Frontal cortex (tissue), 4 donors: Measurements from ENCODE around the gene IQGAP2. TPM values are rescaled to one million over a fixed set of nuclear protein-coding genes. Genes with fewer than 3 reads are reported as not detected.
"Not testable (repeated sequence)": the region's sequence is repeated elsewhere in the genome, so short reads cannot be mapped to it uniquely, and the experiment has no call there.

Experiments
- DNase-seq, 2 donors: peaks; one replicate each; pipeline ENCODE4 v3.0.0; 2012; ENCODE audit warnings: low spot score in 2 of 2
- FAIRE-seq: peaks from 2 replicates; lab custom pipeline; 2012; peaks lifted over from hg19 to GRCh38; lab: Jason Lieb, UNC
- total RNA-seq: library from RNA; depleted of rRNA; stranded (reverse); fragments of >200 nt; gene quantifications from one replicate; pipeline ENCODE4 v1.2.3, GENCODE V29; 2014
- donor health status: control.
- donor health status: control.
- donor health status: control.

The IQGAP2 gene
- total RNA-seq, 1 donor from 2014 or later = 9.4 TPM

GRCh38 chr5:76547891-76548524 lies 144.9 kb downstream of the IQGAP2 start:
- FAIRE-seq = no peak
- no peak for DNase-seq

- FAIRE-seq (no peak), DNase-seq (no peak)
These were observed 145.6 kb downstream of the IQGAP2 start for GRCh38 chr5:76548525-76549229.

- DNase-seq, FAIRE-seq: not testable (repeated sequence)
These were observed 147.8 kb downstream of the IQGAP2 start for GRCh38 chr5:76550881-76551280.

GRCh38 chr5:76552546-76552945 lies 149.5 kb downstream of the IQGAP2 start:
- no peak for FAIRE-seq
- no peak for DNase-seq

DNA sequence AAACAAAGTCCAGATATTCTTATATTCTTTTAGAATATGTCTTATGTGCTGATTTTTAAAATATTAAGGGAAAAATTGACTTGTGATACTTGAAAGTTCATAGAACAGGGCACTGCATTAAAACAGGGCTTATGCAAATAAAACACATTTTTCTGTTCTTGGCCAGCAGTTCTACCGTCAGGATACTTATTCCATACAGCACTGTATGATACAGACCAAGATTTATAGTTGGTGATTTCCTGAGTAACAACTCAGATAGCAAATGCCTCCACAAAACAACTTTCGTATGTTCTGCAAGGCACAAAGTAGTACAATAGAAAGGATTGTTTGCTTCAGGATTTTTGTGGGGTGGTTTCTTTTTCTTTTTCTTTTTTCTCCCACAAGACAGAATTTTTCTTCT lies 150.2 kb downstream of the IQGAP2 start:
- FAIRE-seq (no peak), DNase-seq (no peak)

DNA sequence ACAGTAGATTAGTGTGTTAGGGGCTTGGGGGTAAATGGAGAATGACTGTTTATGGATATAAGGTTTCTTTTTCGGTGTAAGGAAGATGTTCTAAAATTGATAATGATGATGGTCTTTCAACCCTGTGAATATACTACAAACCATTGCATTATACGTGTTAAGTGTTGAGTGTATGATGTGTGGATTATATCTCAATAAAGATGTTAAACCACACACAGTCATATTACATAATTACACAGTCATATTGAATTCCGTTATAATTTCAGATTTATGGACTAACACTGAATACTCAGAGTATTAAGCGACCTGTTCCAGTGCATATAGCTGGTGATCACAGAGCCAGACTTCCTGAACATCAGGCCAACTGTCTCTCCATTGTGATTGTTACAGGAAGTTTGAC lies 152.0 kb downstream of the IQGAP2 start:
- DNase-seq (no peak), FAIRE-seq (no peak)

DNA sequence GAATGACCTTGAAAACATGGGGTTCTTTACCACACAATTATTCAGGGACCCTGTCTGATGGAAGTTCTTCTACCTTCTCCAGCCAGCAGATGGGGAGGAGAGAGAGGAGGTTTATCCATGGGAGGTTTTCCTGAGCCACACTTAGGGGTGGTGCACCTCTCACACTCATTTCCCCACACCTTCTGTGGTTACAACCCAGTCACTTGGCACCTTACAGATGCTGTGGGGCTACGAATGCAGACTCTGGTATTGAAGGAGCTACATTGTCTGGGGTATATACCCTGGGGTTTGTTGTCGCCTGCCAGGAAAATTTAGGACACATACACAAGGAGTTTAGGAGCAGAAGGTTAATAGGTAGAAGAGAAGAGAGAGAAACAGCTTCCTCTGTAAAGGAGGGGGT lies 152.6 kb downstream of the IQGAP2 start:
- no peak for FAIRE-seq
- DNase-seq = no peak

- FAIRE-seq = no peak
- no peak for DNase-seq
These were observed 153.6 kb downstream of the IQGAP2 start for GRCh38 chr5:76556511-76557221.

DNA sequence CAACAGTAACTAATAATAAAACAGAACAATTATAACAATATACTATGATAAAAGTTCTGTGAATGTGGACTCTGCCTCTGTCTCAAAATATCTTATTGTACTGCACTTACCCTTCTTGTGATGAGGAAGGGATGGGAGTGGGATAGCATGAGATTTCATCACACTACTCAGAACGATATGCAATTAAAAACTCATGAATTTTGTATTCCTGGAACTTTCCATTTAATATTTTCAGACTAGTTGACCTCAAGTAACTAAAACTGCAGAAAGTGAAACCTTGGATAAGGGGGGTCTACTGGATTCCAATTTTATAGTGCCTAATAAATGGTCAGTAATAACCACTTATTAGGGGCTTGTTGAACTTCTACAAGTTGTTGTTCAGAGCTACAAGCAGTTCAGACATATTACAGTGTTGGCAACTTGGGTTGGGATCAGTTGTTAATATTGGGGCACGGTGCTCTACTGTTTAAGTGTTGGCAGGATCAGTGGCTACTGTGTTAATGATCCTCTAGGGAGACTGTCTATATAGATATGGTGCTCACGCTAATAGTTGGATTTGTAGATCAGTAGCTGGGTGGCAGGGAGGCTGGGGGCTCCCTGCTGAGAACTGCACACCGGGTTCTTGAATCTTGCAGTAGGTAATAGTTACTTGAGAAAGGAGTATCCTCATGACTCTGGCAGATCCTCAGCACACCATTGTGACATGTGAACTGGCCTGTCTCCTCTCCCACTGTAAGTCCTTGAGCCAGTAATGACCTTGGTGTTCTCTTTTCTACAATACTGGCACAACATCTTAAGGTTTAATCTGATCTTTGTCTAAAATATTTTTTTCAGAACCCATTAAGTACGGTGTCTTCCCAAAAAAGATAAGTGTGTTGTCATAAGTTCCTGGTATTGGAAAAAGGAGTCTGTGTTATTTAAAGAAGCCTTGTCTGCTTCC lies 158.1 kb downstream of the IQGAP2 start:
- FAIRE-seq = no peak
- no peak for DNase-seq

DNA sequence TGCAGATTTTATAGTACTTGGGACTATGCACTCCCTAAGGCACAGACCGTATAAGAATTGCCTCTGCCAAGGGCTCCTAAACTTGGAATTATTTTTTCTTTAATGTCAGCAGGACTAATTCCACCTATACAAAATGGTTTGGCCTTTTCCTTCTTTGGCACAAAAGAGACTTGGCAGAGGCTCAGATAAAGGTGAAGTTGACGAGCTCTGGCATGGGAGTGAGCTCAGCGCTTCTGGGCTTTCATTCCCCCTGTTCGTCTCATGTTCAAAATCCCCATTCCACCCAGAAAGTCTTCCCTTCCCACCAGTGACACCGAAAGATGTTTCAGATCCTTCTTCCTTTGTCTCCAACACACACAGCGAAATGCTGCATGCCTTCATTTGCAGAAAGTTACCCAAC lies 158.9 kb downstream of the IQGAP2 start:
- DNase-seq (no peak), FAIRE-seq (no peak)

DNA sequence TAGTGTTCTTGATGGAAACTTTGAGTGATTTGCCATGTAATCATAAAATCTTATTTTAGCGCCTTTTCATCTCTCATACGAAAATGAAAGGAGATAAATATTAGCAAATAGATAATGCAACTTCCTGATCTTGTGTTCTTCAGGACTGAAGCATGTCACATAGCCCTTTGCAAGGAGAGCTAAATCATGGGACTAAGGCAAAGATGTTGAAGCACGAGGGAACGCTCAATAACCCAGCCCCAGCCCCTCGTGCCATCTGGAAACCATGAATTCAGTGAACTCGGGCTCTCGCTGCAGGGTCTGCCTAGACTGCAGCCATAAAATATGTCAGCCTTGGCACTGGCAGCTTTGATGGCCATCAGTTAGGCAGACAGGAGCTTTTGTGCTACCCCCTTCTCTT lies 161.9 kb downstream of the IQGAP2 start:
- no peak for FAIRE-seq
- DNase-seq = no peak

DNA sequence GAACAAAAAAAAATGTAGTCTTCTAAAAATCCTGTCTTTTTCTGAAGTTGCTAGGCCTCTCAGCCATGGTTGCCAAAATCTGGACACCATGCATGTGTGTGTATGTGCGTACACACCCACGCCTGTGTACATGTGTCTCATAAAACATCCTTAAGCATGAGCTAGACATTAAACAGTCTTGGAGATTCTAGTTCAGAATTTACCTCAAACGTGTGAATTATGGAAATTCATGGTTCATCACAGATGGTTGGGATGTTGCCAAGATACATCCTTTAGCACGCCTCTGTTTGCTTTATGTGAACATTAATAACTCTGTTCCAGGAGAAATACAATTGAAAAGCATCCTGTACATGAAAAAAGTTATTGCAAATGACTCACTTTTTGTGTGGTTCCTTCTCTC lies 167.1 kb downstream of the IQGAP2 start:
- FAIRE-seq = no peak
- DNase-seq = no peak

DNA sequence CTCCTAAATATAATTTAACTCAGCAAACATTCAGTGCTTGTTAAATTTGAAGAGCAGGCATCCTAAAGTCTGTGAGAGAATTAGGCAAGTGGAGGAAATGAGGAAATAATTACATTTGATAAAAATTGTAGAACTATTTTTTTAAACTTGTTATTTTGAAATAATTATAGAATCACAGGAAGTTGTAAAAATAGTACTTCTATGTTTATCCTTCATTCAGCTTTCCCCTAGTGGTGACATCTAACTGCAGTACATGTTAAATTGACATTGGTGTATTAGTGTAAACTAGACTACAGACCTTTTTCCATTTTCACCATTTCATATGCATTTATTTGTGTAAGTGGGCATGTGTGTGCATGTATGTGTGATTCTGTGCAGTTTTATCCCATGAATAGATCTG lies 168.5 kb downstream of the IQGAP2 start:
- DNase-seq (no peak), FAIRE-seq (no peak)

DNA sequence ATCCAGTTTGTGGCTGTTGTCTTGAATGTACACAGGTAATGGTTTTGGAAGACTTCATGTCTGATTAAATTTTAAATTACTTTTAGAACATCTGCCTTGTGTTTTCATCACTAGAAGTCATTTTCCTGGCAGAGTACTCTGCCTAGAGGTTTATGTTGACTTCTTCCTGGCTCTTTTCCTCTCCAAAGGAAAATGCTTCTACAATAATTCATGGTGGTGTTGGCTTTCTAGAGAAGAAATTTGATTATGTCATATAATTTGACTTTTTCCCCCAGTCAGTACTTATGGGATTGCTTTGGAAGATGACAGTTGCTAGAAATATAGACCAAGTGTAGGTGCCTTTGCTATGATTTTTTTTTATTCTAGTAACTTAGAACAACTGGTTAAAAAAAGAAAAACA lies 173.4 kb downstream of the IQGAP2 start:
- no peak for FAIRE-seq

GRCh38 chr5:76576996-76577395 lies 173.9 kb downstream of the IQGAP2 start:
- DNase-seq (no peak), FAIRE-seq (no peak)

More for the DNA sequence above, 173.4 kb downstream of the IQGAP2 start:
- no peak for DNase-seq

DNA sequence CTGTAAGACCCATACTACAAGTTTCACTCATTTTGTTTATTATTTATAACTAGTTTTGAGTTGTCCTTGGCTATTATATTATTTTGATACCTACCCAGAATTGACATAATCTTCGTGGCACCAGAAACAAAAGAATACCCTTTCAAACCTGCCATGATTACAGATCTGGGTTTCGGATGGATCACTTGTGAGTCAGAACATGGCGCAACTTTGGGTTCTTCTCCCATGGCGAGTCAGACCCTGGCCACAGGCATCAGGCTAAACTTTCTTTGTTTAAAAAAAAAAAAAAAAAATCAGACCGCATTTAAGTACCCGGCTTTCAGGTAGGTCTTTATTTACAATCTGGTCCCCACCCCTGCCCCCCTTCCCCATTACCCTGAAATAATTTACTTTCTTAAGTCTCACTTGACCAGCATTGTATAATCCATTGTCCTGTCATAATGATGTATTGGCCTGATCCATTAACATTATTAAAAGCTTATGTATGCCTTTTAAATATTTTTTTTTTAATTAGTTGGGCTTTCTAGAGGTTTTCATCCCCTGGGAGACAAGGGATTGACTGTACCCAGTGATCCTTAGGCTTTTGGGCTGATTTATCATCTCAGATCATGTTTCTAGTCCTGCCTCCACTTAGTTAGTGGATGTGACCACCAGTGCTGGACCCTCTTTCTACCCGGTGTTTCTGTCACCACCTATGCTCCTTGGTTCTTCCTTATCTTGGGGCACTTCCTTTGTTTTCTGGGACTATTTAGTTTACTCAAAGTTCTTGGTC lies 176.3 kb downstream of the IQGAP2 start:
- DNase-seq (no peak), FAIRE-seq (no peak)

GRCh38 chr5:76580981-76581380 lies 177.9 kb downstream of the IQGAP2 start:
- no peak for DNase-seq
- FAIRE-seq = no peak

DNA sequence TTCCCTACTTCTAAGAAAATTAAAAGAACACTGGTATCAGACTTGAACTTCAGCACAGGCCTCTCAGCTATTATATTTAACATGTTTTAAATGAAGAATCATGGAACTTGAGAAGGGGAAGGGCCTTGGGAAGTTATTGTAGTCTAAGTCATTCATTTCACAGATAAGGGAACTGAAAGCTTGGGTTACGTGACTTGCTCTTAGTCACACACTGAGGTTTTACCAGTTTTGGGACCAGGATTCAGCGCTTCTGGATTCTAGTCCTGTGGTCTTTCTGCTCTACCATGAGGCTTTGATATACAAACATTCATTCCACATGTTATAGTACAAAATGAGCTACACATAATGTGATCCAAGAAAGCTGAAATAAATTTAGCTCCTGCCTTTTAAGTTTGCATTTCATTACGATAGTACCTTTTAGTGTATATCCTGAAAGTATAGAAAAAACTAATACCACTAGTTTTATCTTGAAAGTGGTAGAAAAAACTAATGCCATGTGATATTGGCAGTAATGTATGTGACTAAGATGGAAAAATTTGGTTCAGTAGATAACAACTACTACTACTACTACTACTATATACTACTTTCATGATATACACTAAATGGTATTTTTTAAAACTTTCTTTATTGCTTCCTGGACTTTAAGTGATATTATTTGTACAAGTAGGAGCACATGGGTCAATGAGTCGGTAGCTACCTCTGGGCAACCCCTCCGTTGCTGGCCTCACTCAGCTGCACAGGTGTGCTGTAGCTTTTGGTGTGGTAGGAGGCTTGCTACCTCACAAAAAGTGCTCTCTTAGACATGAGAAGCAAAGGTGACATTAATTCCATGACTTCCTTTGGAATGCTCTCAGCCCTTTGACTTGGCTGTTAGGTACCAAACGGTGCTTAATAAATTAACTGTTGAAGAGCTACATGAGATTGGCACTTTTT lies 179.4 kb downstream of the IQGAP2 start:
- DNase-seq (no peak), FAIRE-seq (no peak)
